GM21717 (cell line): Measurements from ENCODE around the gene NEGR1.

Experiments
- ATAC-seq: cut with Tn5 transposase; IDR thresholded peaks from one replicate; pipeline ENCODE4 v1.9.1; 2021; ENCODE audit warnings: mild to moderate bottlenecking, moderate library complexity; ENCODE audit not compliant: unreplicated experiment

NEGR1 gene

GRCh38 chr1:71649608-71650007 lies 632.7 kb downstream of the NEGR1 start:
- ATAC-seq, result no peak

GRCh38 chr1:71647513-71648300 lies 634.6 kb downstream of the NEGR1 start:
- no peak for ATAC-seq

DNA sequence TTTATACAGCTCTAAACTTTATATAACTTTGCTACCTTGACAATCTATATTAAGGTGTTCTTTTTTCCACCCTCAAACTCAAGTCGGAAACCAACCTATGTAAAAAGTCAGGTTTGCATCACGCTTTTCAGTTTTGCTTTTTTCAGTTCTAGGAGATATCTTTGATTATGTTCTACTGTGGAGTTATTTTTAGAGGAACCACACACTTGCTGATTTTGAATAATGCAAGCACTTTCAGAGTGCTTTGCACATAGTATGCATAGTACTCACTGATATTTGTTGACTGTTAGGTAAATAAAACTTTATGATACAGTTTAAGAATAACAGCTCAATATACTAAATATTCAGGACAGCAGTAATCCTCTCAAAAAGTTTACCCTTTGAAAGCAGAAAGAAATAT lies 637.3 kb downstream of the NEGR1 start:
- no peak for ATAC-seq

DNA sequence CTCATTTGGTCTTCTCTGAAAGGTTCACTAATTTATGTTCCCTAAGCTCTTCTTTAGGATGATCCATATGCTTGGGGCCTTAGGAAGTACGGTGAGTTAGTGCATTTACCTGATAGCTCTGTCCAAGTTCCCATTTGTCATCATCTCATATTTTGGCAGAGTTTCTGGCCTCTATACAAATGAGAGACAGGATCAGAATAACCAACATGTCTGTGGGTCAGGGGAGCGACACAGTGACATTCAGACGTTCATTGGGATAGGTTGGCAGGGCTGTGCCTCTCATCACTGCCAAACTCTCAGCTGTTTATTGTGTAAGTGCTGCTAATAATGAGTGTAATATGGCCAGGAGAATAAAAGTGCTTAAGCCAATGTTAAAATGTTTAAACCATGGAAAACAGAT lies 640.4 kb downstream of the NEGR1 start:
- no peak for ATAC-seq

- no peak for ATAC-seq
These were observed 641.3 kb downstream of the NEGR1 start for GRCh38 chr1:71640998-71641397.

DNA sequence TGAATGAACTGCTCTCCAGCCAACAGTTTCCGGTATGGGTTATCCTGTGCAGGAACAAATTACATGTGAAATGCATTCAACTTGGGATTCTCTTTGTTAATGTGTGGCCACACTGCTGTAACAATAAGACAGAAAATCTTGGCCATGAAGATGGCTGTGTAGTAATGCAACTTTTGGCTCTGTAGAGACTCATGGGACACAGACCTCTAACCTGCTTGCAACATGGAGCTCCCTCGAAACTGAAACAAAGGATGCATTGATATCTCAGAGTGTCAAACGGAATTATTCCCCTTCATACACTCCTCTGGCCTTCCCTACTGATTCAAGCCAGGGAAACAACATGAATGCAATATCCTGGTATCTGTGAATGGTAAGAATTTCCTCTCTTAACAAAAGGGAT lies 642.2 kb downstream of the NEGR1 start:
- no peak for ATAC-seq

DNA sequence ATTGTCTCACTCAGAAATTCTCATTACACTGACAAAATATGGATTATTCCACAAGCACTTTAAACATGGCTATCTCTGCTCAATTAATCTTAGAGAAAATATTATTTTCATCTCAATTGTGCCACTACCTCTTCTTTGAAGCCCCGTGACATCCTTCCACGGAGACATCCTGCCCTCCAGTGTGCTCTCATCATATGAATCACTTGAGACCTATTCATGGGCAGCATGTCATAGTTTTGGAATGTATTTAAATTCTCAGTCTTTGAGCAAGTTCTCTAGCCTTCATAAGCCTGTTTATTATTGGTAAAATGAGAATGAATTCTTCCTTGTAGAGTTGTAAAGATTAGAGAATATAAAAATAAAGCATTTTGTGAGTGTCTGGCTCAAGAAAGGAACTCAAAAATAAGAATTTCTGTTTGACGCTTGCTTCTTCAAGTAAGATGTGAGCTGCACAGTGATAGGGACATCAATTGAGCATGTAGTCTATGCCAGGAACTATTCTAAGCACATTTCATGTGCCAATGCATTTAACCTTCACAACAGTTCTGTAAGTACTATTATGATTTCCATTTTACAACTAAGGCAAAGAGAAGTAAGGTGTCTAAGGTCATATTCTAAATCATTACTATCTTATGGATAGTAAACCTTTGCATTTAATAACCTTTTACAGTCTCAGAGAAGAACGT lies 644.1 kb downstream of the NEGR1 start:
- ATAC-seq, result no peak

DNA sequence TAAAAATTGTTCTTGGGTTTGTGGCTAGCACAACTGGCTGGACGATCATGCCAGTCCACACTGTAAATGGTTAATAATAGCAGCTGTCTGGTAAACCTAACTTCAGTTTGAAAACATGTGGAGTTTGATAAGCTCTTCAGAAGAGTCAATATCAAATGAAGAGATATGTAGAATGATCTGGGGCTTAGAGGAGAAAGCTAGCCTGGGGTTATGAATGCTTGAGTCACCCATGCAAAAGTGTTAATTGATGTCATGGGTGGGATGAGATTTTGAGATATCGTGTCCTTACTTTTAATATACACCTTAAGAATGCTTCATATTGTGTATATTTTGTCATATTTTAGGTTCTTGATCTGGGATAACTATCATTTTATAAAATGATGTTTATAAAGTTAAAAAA lies 646.8 kb downstream of the NEGR1 start:
- ATAC-seq, result no peak

DNA sequence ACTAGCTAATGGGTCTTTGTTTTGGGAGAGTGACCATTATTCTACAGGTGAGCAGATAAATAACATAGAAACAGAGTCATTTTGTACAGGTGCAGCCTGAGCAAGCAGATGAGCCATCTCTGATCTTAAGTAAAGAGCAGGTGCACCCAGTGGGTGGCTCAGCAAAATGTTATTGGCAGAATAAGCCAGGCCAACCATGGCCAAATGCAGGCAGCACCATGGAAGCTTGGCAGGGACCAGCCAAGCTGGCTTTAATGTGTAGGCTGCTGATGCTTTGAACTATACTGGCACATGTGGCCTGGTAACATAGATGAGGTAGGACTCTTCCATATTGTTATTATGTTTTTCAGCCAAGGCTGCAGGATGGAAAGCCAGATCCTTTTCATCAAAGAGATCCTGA lies 648.2 kb downstream of the NEGR1 start:
- no peak for ATAC-seq

GRCh38 chr1:71630073-71630472 lies 652.3 kb downstream of the NEGR1 start:
- no peak for ATAC-seq

DNA sequence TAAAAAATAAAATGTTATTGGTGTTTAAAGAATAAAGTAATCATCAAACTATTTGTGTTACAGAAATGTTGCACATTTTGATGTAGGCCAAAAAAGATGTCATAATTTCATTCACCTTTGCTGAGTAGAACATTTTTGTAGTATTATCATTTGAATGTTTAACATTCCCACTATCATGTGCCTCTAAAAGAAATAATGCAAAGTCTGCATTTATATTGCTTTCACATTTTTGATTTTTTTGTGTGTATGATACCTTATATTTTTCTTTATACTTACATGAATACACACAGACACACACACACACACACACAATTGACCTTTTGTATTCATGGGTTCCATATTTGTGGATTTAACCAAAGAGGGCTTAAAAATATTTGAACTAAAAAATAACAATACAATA lies 657.3 kb downstream of the NEGR1 start:
- ATAC-seq, result no peak

DNA sequence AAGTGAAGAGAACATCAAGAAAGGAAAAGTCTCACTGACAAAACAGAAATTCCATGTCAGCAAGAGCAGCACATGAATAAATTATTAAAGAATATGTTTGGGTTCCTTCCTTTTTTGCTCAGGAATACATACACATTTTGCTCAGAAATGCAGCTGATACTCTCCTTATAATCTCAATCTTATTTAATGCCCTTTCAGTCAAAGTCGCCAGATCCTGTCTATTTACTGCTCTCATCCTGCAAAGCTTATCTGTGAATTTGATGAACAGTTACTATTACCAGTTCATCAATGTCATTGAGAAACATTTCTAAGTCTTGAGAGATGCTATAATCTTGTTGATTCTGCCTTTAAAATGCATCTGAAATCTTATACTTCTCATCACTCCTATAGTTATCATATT lies 658.5 kb downstream of the NEGR1 start:
- ATAC-seq, result no peak

GRCh38 chr1:71621785-71622184 lies 660.6 kb downstream of the NEGR1 start:
- no peak for ATAC-seq

DNA sequence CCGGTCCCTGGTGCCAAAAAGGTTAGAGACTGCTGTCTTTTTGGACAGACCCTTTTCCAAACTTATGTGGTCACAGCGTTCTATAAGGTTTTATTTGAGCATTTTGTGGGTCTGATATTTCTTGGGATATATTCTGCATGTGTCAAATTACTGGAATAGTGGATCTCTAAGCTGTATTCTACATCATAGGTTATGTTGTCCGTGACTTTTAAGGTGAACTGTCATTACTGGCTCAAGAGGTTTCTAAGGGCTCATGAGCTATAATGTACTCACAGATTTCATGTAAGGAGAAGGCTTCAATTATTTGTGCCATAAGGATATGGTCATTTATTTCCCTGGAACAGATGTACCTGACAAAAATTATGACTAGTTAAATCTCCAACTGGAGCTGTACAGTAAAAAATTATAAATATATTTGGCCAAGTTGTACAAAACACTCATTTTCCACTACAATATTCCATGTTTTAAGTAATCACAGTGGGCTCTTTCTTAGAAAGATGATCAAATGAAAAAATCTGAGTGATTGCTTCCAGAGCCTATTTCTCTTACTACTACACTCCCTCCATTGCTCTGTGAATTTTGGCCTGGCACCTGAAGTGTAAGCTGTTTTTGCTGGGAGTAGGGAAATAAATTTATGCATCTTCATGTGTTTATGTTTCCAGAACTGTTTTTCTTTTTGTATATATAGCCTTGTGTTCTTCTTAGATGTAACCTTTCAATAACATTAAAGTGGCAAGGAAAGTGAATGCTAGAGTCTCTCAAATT lies 663.4 kb downstream of the NEGR1 start:
- ATAC-seq, result no peak

DNA sequence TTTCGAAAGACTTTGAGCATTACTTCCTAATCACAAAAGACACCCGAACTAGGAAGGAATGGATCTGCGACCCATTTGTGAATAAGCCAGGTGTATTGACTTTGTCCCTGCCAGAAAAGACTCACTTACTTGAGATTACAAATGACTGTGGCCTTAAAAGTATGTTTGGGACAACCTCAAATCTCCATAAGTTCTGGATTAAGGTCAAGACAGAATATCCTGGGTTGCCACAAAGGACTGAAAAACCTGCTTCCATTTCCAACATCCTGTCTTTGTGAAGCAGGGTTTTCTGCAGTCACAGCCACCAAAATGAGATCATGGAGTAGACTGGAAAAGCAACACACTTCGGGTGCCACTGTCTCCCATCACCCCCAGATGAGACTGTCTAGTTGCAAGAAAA lies 664.1 kb downstream of the NEGR1 start:
- ATAC-seq, result no peak

DNA sequence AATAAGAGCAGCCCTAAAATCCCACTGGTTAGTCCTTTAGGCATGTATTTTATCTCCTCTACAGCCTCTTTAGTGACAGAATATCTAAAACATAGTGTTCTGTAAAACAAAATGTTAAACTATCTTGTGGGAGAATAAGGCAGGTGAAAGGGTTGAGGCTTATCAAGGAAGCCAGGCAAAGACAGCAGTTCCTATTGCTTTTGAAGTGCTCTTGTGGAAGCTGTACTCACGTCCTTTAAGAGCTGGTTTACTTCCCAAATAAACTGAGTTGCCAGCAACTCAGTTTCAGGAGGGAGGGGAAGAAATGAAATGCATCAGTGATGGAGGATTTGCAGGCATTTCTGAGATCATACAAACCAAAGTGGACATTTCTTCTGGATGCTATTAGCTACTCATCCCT lies 671.9 kb downstream of the NEGR1 start:
- ATAC-seq, result no peak

DNA sequence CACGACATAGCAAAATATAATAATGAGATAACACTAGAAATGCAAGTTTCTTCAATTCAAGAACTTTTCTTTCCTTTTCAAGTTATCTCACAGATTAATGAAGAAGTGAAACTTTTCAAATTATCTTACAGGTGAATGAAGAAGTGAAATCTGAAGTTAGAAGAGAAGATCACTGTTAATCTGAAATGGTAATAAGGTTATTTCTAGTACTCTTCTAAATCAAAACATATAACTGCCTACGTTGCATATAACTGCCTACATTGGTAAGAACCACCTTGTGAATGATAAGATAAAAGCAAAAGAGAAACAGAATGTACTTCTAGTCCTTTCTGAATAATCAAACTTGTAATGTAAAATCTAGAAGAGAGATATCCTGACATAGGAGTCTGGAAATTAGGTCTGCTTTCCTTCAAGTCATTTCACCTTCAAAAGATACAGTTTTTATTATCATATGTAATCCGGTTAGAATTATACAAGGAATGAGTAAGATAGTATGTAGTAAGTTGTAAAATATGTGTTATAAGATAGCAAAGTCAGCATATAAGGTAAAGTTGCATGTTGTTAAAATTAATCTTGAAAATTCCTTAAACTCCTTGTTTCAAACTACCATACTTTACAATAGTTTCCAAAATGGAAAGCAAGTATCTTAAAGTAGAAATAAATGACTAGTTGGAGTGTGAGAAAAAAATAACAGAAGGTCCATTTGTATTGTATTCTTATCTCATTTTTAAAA lies 679.1 kb downstream of the NEGR1 start:
- ATAC-seq, result no peak

GRCh38 chr1:71600023-71600422 lies 682.3 kb downstream of the NEGR1 start:
- ATAC-seq, result no peak

DNA sequence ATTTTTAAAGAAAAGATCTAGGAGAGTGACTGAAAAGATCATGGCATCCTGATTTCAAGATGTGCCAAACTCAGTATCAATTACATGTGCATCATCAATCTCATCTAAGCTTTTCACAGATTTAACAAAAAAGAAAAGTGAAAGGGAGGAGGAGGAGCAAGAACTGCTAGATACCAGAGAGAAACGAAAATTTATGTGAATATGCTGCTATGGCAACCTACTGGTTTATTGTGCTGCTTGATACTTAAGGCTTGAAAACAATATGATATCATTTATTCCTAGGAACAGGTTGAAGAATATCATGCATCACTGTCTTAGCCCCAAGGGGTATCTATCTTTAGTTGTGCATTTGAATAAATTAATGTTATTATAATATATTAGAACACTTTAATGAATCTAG lies 683.0 kb downstream of the NEGR1 start:
- no peak for ATAC-seq

DNA sequence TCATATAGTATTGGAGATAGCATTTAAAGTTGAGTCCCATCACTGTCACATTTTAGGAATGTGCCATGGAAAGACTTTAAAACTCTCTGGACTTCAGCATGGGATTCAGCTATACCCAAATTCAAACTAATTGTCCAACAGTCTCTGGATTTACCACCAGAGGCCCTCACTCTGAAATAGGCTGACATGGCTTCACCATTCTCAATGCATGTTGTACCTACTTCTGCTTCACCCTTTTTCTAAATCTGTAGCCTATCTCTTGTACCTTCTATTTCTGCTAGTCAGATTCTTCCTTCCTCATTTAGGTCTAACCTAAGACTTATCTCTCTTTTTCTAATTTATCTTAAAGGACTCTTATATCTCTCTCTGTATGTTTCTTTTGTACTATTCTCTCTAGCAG lies 688.8 kb downstream of the NEGR1 start:
- no peak for ATAC-seq

GRCh38 chr1:71592646-71593274 lies 689.6 kb downstream of the NEGR1 start:
- ATAC-seq, result no peak
